HEK293 (cell line): ENCODE data around the gene FAM193B.
"Not testable (repeated sequence)": the region's sequence is repeated elsewhere in the genome, so short reads cannot be mapped to it uniquely, and the experiment has no call there.

Experiments used
- CTCF ChIA-PET: fragments of 350-600 bp; formaldehyde crosslinking; extraction: SDS; loops from one replicate; lab custom pipeline; 2021; ENCODE audit warnings: antibody characterized with exemption; lab: Yijun Ruan, JAX
- POLR2A ChIA-PET: fragments of 300-600 bp; formaldehyde crosslinking; extraction: SDS; loops from one replicate; lab custom pipeline; 2020; ENCODE audit warnings: antibody characterized with exemption, inconsistent platforms; lab: Yijun Ruan, JAX
- H3K27ac ChIP-seq: fragments of 200-500 bp; sonication (Bioruptor generic); 2 replicates; pipeline ENCODE4 v1.5.1; 2014; ENCODE audit warnings: low read depth, low read length, control low read depth, inconsistent platforms; ENCODE audit errors: extremely low read depth
- H3K36me3 ChIP-seq, 2 experiments: fragments of 200-500 bp in 1 of 2; sonication (Bioruptor generic) in 1 of 2; 1 replicate in 1 of 2; 2 replicates in 1 of 2; pipeline ENCODE4 v1.5.1; 2014 to 2017; ENCODE audit warnings: inconsistent platforms in 2 of 2, low read length in 2 of 2; ENCODE audit not compliant: control insufficient read depth in 2 of 2, insufficient read depth in 1 of 2
- H3K4me1 ChIP-seq: fragments of 200-500 bp; sonication (Bioruptor generic); 2 replicates; pipeline ENCODE4 v1.5.1; 2014; ENCODE audit warnings: mild to moderate bottlenecking, low read length, inconsistent platforms; ENCODE audit not compliant: control insufficient read depth, insufficient read depth
- H3K4me3 ChIP-seq: 2 replicates; pipeline ENCODE4 v1.5.1; 2011; ENCODE audit warnings: low read depth, mild to moderate bottlenecking, control low read depth, low read length, moderate library complexity
- H3K9me3 ChIP-seq: fragments of 200-500 bp; sonication (Bioruptor generic); 2 replicates; pipeline ENCODE4 v1.5.1; 2014; ENCODE audit warnings: low read depth, low read length, inconsistent platforms; ENCODE audit not compliant: control insufficient read depth, insufficient read depth
- GLIS1 ChIP-seq: fragments of 450-650 bp; formaldehyde crosslinking; IDR thresholded peaks from 2 replicates; pipeline ENCODE4 v1.5.1; 2016; ENCODE audit warnings: missing biosample characterization, missing genetic modification characterization
- OSR2 ChIP-seq: fragments of 450-650 bp; formaldehyde crosslinking; IDR thresholded peaks from 2 replicates; pipeline ENCODE4 v1.5.1; 2016; ENCODE audit warnings: missing biosample characterization, missing genetic modification characterization
- SCRT2 ChIP-seq: fragments of 450-650 bp; formaldehyde crosslinking; IDR thresholded peaks from 2 replicates; pipeline ENCODE4 v1.5.1; 2016; ENCODE audit warnings: missing biosample characterization, missing genetic modification characterization
- SP3 ChIP-seq: fragments of 450-650 bp; formaldehyde crosslinking; IDR thresholded peaks from 2 replicates; pipeline ENCODE4 v1.5.1; 2016; ENCODE audit warnings: missing biosample characterization, missing genetic modification characterization
- WT1 ChIP-seq: fragments of 450-650 bp; formaldehyde crosslinking; IDR thresholded peaks from 2 replicates; pipeline ENCODE4 v1.5.1; 2016; ENCODE audit warnings: missing biosample characterization, missing genetic modification characterization
- ZBTB11 ChIP-seq: fragments of 450-650 bp; formaldehyde crosslinking; conservative IDR thresholded peaks from 2 replicates; pipeline ENCODE4 v1.5.1; 2016; ENCODE audit warnings: low read depth, missing biosample characterization, missing genetic modification characterization
- ZNF18 ChIP-seq: fragments of 450-650 bp; formaldehyde crosslinking; IDR thresholded peaks from 2 replicates; pipeline ENCODE4 v1.5.1; 2016; ENCODE audit warnings: missing biosample characterization, missing genetic modification characterization
- ZNF223 ChIP-seq: fragments of 450-650 bp; formaldehyde crosslinking; IDR thresholded peaks from 2 replicates; pipeline ENCODE4 v1.5.1; 2016; ENCODE audit warnings: missing biosample characterization, missing genetic modification characterization
- ZNF544 ChIP-seq: fragments of 450-650 bp; formaldehyde crosslinking; IDR thresholded peaks from 2 replicates; pipeline ENCODE4 v1.5.0; 2017; ENCODE audit warnings: missing biosample characterization, missing genetic modification characterization
- ZNF623 ChIP-seq: fragments of 450-650 bp; formaldehyde crosslinking; IDR thresholded peaks from 2 replicates; pipeline ENCODE4 v1.5.1; 2016; ENCODE audit warnings: missing biosample characterization, missing genetic modification characterization
- ZNF777 ChIP-seq: fragments of 450-650 bp; formaldehyde crosslinking; IDR thresholded peaks from 2 replicates; pipeline ENCODE4 v1.5.1; 2017; ENCODE audit warnings: missing biosample characterization, missing genetic modification characterization, borderline replicate concordance

The FAM193B gene

GRCh38 chr5:177575488-177575887 is 21.1 kb upstream of the FAM193B start:
- Histone ChIP-seq H3K27ac (no peak overlapping the region), H3K4me1 (no peaks in the 10 kb centered on the region), H3K36me3 (no peaks in the 10 kb centered on the region), H3K4me3 (no peak overlapping the region), H3K9me3 (no peaks in the 10 kb centered on the region)
- POLR2A ChIA-PET, result no interaction called here
- CTCF ChIA-PET, result interaction anchor here (0.6 to 1.8 kb wide), 3 partner anchors 14 to 1190 kb away, joined by 3 to 7 read pairs (median 3); no protein-coding TSS in a partner anchor
- no peak for TF ChIP-seq SP3 (tag by site-specific recombination)

GRCh38 chr5:177569894-177570293 is 15.5 kb upstream of the FAM193B start:
- Histone ChIP-seq H3K4me1 (no peaks in the 10 kb centered on the region), H3K36me3 (no peaks in the 10 kb centered on the region), H3K27ac (no peak overlapping the region), H3K4me3 (no peak overlapping the region), H3K9me3 (no peaks in the 10 kb centered on the region)
- ChIA-PET CTCF (interaction anchor here (0.7 kb wide), 1 partner anchor 37 kb away, joined by 3 read pairs; no protein-coding TSS in a partner anchor), POLR2A (interaction anchor here (0.5 kb wide), 1 partner anchor 31 kb away, joined by 3 read pairs; no protein-coding TSS in a partner anchor)
- TF ChIP-seq WT1 (tag by site-specific recombination) (no peak), ZNF623 (peak; percentile 95)

GRCh38 chr5:177568326-177568725 is 14.0 kb upstream of the FAM193B start:
- H3K9me3 ChIP-seq, result no peaks in the 10 kb centered on the region
- H3K4me3 ChIP-seq, result no peak overlapping the region
- TF ChIP-seq ZNF223 (tag by site-specific recombination), result 0 out of 2 replicates have a peak, but pooled peaks have one; percentile 14
- no peak for TF ChIP-seq OSR2 (tag by site-specific recombination)
- peak; percentile 67; the same call in 1 of the 2 replicates for TF ChIP-seq ZNF18 (tag by site-specific recombination)
- TF ChIP-seq GLIS1 (tag by site-specific recombination), result peak; percentile 82
- no peak overlapping the region for H3K27ac ChIP-seq
- H3K4me1 ChIP-seq, result no peaks in the 10 kb centered on the region
- CTCF ChIA-PET, result interaction anchor here (1.0 to 1.1 kb wide), 2 partner anchors 24 to 39 kb away, joined by 3 read pairs; partner anchors contain the start of gene TMED9
- H3K36me3 ChIP-seq, result no peaks in the 10 kb centered on the region
- POLR2A ChIA-PET, result no interaction called here

GRCh38 chr5:177565046-177565445 is 10.7 kb upstream of the FAM193B start:
- no peak overlapping the region for H3K27ac ChIP-seq
- H3K4me1 ChIP-seq, result no peaks in the 10 kb centered on the region
- CTCF ChIA-PET, result no interaction called here
- no peak overlapping the region for H3K4me3 ChIP-seq
- TF ChIP-seq ZNF777 (tag by site-specific recombination), result no peak
- no peak for TF ChIP-seq ZBTB11
- no peak for TF ChIP-seq SCRT2 (tag by site-specific recombination)
- TF ChIP-seq ZNF544, result no peak
- TF ChIP-seq, all 188 proteins: peak for 0
- POLR2A ChIA-PET, result interaction anchor here (0.6 kb wide), 1 partner anchor 28 kb away, joined by 3 read pairs; no protein-coding TSS in a partner anchor
- H3K9me3 ChIP-seq, result no peaks in the 10 kb centered on the region
- no peaks in the 10 kb centered on the region for H3K36me3 ChIP-seq

- H3K4me3 ChIP-seq, H3K27ac ChIP-seq, CTCF ChIA-PET, H3K9me3 ChIP-seq, H3K4me1 ChIP-seq, H3K36me3 ChIP-seq: not testable (repeated sequence)
- POLR2A ChIA-PET, result interaction anchor here (1.6 kb wide), 1 partner anchor 32 kb away, joined by 8 read pairs; the partner anchor contains the start of gene TMED9
Observed at GRCh38 chr5:177559446-177559941, 5.1 kb upstream of the FAM193B start.
